ENCODE data around the gene AQP12A.

The AQP12A gene

DNA sequence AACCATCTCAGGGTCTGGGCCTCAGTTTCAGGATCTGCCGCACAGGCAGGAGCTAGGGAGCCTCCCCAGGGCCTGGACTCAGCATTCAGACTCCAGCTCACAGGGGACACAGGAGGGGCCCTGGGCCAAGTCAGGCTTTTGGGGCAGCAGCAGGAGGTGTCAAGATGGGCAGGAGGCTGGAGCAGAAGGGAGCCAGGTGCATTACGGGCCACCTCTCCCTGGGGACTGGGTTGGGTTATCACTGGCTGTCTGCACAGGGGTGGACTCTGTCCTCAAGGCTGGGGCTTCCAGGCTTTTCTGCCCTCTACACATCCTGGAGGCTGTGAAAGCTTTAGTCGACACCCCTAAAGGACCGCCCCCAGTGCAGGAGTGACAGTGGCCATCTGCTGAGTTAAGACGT lies 20.0 kb downstream of the AQP12A start:
- DNase-seq, result no peak

- DNase-seq, result no peak
These were observed 20.5 kb downstream of the AQP12A start for GRCh38 chr2:240712121-240712520.

GRCh38 chr2:240713071-240713927 lies 21.6 kb downstream of the AQP12A start:
- DNase-seq, result no peak

DNA sequence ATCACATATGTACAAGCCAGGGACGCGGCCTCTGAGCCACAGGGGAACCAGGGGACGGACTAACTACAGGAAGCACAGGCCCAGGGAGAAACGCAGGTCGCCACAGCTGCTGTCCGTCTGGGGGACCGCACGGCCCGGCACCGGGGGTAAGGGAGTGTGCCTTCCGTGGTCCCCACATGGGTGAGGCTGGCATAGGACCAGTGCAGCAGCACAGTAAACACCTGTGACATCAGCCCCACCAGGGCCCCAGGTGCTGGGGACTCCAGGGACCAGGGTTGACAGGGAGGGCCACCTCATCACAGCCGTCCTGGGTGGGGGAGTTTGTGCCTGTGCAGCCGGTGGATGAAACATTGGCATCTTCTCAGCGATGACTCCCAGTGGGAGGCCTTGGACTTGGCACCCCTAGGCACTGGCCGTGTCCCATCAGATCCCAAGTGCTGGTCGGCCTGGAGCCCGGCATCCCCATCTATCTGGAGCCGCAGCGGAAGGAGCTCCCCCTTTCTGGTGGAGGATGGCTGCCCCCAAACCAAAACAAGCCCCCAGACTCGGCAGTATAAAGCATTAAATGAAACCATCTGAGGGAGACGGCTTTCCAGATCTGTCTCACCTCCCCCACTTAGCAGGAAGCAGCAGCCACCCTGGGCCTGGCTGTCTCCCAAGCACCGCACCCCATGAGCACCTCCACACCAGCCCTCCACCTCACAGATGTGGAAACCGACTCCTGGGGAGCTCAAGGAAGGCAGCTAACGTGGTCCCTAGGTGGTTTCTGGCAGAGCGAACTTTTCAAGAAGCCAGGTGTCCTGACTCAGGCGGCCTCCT lies 22.5 kb downstream of the AQP12A start:
- no peak for DNase-seq

DNA sequence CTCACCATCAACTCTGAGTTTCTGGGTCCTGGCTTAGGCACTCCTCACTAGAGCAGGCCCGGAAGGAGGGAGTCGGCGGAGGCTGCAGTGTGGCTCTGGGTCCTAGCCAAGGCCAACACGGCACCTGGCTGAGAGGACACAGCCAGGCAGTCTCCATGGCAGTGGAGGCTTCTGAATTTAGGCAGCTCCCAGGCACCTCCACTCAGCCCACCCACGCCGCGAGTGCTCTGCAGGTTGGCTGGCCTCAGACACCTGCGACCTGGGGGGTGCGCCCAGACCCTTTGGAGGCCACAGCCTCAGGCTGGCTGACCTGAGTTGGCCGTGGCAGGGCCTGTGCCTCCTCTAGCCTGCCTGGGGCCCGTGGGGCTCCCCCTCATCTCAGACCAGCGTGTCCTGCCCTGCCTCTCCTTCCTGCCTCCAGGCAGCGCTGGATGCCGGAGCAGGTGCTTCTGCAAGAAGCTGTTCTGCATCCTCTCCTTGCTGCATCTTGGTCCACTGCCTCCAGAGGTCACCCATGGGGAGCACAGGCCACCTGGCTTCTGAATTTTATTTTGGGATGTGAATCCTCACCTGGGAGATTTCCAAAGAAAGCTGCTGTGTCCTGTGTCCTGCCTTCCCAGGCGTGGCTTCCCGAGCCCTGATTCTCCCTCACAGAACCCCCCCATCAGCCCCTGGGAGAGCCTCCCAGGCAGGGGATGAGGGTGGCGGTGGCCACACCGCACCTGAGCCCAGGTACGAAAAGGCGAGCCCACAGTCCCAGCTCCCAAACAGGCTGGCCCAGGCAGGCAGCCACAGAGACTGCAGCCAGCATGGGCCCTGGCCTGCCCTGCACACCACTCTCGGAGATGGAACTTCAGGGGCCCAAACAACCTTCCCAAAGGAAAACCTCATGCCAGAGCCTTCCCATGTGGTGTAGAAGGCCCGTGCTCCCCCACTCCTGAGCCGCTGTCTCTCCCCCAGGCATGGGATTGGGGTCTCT lies 23.4 kb downstream of the AQP12A start:
- DNase-seq, result no peak

DNA sequence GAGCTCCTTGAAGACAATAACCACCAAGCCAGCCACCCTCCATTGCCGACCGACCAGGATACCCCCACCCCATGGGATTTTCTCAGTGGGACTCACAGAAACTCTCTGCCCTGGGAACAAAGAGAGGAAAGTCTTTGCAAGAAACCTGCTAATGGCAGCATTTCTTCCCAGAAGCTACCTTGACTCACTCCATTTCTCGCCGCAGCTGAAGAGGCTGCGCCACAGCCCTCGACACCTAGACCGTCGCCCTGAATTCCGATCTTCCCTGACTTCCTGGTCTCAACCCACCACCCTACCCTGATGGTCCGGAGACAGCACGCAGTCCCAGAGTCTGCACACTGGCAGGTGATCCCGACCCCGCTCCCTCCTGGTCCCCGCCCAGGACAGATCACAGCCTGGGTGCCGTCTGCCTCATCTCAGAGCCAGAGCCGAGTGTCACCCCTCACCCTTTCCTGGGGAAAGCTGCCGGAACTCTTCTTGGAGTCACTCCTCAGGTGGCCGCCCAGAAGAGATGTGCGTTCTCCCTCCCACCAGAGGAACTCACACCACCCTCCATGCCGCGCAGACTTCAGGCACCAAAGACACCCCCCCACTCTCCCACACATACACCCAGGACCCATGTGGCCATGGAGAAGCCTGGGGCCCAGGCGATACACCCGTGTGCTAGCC lies 24.6 kb downstream of the AQP12A start:
- no peak for DNase-seq

DNA sequence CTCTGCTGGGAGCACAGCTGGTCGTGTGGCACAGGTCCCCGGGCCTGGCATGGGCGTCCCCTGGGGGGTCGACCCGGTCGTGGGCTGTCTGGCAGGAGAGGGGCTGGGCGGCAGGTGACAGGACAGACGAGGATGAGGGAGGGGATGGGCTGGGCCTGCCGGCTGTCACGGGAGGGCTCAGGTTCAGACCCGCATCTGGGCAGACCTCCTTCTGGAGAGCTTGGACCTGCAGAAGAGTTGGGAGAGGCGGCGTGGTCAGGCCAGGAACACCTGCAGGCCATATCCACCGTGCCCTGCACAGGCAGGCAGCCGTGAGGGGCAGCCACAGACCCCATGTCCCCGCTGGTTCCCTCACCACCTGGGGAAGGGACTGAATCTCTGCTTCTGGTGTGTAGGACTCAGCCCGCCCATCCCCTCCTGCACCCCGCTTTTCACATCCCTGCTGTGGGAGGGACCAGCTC lies 25.5 kb downstream of the AQP12A start:
- DNase-seq, result no peak

DNA sequence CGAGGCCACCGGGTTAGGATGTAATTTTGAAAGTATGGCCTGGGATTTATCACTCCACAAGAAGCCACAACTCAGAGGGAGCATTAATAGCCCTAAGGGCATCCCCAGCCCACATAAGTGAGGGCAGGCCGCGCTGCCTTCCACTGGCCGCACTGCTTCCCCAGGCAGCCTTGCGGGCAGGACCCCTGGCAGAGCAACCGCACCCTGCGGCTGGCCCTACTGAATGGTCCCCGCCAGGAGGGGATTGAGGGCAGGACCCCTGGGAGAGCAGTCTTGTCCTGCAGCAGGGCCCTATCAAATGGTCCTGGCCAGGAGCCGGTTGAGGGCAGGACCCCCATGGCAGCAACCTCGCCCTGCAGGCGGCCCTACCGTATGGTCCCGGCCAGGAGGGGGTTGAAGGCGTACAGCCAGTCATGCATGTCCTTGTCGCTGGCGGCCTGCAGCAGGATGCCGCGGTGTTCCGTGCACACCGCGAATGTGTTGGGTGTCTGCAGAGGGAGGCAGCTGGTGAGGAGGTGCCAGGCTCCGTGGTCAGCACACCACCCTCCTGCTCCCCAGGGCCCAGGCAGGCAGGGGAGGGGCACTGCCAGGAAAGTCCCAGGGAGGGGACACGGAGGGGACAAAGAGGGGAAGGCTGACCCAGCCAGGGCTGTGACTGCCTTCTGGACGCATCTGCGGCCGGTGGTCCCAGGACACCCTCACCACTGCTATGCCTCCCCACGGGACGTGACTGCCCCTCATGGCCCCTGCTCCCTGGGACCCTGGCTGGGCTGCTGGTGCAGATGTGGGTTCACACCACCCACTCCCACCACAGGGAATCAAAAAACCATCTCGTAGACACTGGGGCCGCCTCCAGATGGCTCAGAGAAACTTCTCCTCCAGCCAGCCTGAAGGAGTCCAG lies 26.3 kb downstream of the AQP12A start:
- no peak for DNase-seq

DNA sequence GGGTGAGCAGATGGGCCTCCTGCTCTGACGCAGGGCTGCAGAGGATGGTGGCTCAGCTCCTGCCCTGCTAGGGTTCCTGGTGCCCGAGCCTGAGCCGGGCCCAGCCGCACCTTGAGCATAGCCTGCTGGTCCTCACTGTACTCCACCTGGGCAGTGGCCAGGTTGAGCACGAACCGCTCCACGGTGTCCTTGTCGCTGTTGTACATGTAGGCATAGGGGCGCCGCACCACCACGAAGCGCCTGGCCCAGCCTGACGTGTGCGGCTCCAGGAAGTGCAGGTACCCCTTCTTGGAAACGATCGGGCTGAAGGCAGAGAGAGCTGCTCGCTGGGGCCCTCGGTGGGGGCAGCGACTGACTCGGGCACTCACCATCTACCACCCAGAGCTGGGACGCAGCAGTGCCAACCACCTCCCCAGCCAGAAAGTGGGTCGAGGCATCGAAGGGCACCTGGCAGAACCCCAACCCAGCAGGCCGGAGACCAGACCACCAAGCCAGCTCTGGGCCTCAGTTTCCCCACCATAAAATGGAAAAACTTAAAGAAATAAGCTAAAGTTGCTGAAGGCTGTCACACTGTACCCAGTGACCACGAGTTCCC lies 27.3 kb downstream of the AQP12A start:
- DNase-seq, result no peak

DNA sequence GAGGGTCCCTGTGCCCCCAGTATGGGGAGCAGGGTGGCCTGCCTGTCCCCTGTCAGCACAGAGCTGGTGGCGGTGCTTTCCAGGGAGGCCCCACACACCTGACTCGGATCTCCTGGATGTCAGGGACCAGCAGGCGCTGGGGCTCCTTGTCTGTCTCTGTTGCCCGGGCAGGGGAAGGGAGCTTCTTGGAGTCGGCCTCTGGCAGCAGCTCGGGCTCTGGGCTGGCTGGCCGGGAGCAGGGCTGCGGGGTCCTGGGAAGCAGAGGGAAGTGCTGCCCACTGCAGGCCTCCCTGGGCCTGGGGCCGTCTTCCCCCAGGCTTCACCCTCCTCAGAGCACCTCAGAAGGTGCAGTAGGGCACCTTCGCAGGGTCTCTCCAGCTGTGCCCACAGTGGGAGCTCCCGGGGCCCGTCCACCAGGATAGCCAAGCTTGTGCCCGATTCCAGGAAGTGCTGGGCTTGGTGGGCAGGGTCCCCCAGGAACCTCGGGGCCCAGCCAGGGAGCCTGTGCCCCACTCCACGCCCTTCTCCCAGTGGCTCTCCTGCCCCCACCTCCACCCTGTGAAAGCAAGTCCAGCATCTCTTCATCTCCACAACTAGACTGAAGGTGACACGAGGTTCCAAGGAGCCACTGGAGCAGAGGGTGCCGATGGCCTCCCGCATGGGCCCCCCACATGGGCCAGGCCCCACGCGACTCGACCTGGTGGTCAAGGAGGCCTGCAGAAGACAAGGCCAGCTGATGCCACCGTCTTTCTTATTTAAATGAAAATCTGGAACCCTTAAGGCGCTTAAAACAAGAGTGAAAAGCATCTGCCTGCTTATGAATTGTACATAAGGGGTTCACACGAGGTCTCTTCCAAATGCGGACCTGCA lies 28.2 kb downstream of the AQP12A start:
- DNase-seq, result no peak

GRCh38 chr2:240720686-240721595 lies 29.3 kb downstream of the AQP12A start:
- DNase-seq, result no peak

DNA sequence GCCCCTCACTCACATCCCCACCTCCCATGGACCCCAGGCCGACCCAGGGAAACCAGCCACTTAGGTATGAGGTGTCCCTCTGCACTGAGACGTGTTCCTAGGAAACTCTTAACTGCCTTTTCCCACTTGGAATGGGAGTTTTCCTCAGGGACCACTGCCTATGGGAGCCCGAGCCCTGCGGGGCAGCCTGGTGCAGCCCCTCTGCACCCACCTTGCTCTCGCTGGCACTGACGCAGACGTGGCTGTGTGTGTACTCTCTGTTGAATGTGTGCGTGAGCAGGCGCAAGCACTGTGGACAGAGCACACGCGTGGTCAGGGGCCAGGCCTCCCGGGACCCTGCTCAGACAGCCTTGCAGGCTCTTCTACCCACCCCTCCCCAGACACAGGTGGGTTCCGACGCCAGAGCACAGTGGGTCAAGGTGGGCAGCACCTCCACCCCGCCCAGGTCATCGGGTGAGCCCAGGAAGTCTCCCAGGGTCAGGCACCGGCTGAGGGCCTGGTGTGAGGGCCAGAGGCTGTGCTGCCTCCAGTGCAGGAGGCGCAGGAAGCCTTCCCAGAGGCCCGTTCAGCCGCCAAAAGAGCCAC lies 30.0 kb downstream of the AQP12A start:
- no peak for DNase-seq

DNA sequence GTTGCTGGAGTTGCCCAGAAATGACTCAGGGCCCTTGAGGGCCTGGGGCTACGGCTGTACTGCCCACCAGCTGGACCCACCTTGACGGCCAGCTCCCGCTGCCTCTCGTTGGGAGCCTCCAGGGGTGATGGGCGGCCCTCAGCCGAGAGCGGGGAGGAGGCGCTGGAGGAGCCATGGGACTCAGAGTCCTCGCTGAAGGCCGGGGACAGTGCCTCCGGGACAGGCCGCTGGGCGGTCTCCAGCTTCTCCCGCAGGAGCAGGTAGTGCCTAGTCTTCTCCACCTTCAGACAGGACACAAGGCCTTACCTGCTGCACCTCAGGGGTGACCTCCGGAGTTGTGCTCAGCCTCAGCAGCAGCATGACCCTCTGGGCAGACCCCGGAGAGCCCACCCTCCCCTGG lies 30.7 kb downstream of the AQP12A start:
- DNase-seq, result no peak

DNA sequence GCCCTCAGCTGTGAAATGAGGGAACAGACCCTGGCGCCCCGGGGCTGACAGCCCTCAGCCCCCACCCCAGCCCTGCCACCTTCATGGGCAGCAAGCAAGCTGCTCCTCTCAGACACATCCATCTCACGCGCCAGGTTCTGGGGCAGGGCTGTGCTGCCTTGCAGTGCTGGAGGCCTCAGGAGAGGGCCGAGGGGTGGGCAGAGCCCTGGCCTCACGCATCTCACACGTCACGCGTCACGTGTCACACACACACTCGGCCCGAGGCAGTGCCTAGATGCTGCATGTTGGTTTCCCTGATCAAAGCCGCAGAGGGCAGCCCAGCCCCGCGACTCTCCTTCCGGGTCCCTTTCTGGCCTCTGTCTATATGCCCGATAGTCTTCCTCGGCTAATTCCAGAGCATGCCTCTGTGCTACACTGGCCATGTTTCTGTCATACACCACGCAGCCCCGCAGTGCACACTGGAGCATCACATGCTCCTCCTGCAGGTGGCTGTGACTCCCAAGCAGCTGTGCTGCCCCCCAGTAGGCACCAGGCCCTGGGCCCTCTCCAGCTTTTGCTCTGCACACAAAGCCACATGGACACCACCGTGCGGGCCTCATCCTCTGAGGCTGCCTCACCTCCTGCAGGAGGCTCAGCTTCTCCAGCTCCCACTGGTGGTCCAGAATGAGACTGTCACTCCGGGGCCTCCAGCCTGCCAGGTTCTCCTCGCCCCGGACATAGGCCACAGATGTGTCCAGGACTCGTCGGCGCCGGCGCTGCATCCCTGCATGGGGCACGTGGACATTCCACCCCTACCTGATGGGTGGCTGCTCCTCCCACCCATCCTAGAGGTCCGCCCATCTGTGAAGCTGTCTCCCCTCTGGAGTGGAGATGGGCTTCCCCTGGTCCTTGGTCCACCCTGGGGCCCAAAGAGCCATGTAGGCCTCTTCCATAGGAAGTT lies 31.4 kb downstream of the AQP12A start:
- no peak for DNase-seq

- DNase-seq, result no peak
These were observed 32.2 kb downstream of the AQP12A start for GRCh38 chr2:240723851-240724250.

DNA sequence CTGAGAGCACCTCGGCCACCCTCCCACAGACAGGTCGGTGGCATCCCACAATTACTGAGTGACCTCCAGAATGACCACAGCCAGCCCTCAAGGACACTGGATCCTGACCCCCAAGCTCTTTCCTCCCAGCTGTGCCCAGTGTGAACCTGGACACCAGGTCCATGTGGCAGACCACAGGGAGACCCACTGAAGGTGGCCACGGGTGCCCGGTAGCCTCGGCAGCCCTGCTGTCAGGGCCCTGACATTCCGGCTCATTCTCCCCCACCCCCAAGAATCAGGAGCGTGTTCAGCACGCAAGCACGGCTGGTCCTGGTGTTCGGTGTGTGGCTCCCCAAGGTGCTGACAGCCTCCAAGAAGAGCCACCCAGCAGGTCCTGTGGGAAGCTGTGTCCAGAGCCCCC lies 32.8 kb downstream of the AQP12A start:
- DNase-seq, result no peak

DNA sequence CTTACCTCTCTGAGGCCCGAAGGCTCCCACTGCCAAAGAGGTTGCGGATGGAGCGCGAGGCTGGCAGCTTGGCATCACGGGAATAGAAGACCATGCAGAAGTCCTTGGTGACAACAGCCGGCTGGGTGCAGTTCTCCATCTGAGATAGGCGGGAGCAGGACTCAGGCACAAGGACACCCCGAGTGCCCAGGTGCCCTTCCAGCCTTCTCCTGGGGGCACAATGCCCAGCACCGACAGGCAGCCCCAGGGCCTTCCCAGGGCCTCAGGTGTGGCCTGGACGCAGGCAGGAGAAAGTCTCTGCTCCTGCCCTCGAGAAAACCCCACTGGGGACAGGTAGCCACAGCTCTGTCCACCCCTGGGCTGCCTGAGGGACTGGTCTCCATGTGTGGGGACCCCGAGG lies 33.6 kb downstream of the AQP12A start:
- DNase-seq, result no peak

Measured in activated CD8-positive, alpha-beta memory T cell treated with anti-CD3 and anti-CD28 coated beads for 24 hours (primary cell).